ENCODE measurements around the gene SNAP23. TPM values are rescaled to one million over a fixed set of nuclear protein-coding genes. Genes with fewer than 3 reads are reported as not detected.
A peak's percentile ranks its signal among the peaks of the same experiment; 100 is the strongest.

Gene SNAP23
- total RNA-seq, 4 donors from 2014 or later = 19.9 to 102 (median 70.7) TPM

- Histone ChIP-seq H3K36me3 (no peaks in the 10 kb centered on the region), H3K27me3 (no peaks in the 10 kb centered on the region), H3K9me3 (no peaks in the 10 kb centered on the region), H3K4me1 (peaks cover 0 to 29% (median 0%) of the 10 kb centered on the region in 4 donors), H3K4me3 (no peak overlapping the region), H3K27ac (peak overlapping the region in 1 of 4 donors; percentile 5)
- no peak for DNase-seq
- intact Hi-C loops (cut with DNase I; ENCODE audit: low total_unique reads) = no loop called here
- in situ Hi-C loops (cut with MboI; ENCODE audit: low pct_ligation_motif_present in 1 of 4, low pct_unique_long_range_greater_than_20kb in 1 of 4, low sequenced_read_pairs in 3 of 4) = no loop called here
- WGBS, 2 donors (ENCODE audit: low coverage in 1 of 2) = 73% methylated on average over 2 of the region's 2 CpGs; no CpG with 5 or more reads in 1 of the 2 donors
- no peak for TF ChIP-seq EP300 (IDR thresholded peaks at IDR 0.05; ENCODE audit: low read depth)
- TF ChIP-seq, protein P1, sequence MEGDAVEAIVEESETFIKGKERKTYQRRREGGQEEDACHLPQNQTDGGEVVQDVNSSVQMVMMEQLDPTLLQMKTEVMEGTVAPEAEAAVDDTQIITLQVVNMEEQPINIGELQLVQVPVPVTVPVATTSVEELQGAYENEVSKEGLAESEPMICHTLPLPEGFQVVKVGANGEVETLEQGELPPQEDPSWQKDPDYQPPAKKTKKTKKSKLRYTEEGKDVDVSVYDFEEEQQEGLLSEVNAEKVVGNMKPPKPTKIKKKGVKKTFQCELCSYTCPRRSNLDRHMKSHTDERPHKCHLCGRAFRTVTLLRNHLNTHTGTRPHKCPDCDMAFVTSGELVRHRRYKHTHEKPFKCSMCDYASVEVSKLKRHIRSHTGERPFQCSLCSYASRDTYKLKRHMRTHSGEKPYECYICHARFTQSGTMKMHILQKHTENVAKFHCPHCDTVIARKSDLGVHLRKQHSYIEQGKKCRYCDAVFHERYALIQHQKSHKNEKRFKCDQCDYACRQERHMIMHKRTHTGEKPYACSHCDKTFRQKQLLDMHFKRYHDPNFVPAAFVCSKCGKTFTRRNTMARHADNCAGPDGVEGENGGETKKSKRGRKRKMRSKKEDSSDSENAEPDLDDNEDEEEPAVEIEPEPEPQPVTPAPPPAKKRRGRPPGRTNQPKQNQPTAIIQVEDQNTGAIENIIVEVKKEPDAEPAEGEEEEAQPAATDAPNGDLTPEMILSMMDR (IDR thresholded peaks at IDR 0.05) = no peak
- no peak for TF ChIP-seq POLR2AphosphoS5 (IDR thresholded peaks at IDR 0.05)
- TF ChIP-seq POLR2A (IDR thresholded peaks at IDR 0.05) = no peak
These were observed 20.6 kb upstream of the SNAP23 start for GRCh38 chr15:42474827-42475226.

DNA sequence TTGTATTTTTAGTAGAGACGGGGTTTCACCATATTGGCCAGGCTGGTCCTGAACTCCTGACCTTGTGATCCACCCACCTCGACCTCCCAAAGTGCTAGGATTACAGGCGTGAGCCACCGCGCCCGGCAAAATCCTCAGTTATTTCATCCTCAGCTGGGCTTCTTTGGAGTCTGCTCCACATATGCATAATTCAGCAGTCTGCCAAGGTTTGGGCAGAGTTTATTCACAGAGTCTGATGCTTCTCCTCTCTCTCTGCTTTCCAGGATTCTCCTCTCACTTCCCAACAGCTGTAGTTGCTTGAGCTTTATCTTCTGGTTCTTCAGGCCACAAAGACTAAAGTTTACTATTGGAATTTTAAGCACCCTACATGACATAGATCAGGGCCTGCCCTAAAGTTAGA, 12.7 kb upstream of the SNAP23 start:
- Histone ChIP-seq H3K36me3 (no peaks in the 10 kb centered on the region), H3K9me3 (no peaks in the 10 kb centered on the region), H3K27ac (no peak overlapping the region), H3K27me3 (no peaks in the 10 kb centered on the region), H3K4me1 (no peaks in the 10 kb centered on the region), H3K4me3 (no peak overlapping the region)
- intact Hi-C loops (cut with DNase I; ENCODE audit: low total_unique reads) = no loop called here
- DNase-seq = no peak
- in situ Hi-C loops (cut with MboI; ENCODE audit: low pct_ligation_motif_present in 1 of 4, low pct_unique_long_range_greater_than_20kb in 1 of 4, low sequenced_read_pairs in 3 of 4) = no loop called here
- WGBS, 2 donors (ENCODE audit: low coverage in 1 of 2) = 95 to 100% methylated on average over 4 to 6 of the region's 6 CpGs
- no peak for TF ChIP-seq EP300 (IDR thresholded peaks at IDR 0.05; ENCODE audit: low read depth)
- TF ChIP-seq POLR2A (IDR thresholded peaks at IDR 0.05) = no peak
- no peak for TF ChIP-seq POLR2AphosphoS5 (IDR thresholded peaks at IDR 0.05)
- TF ChIP-seq, protein P1 (IDR thresholded peaks at IDR 0.05) = no peak

DNA sequence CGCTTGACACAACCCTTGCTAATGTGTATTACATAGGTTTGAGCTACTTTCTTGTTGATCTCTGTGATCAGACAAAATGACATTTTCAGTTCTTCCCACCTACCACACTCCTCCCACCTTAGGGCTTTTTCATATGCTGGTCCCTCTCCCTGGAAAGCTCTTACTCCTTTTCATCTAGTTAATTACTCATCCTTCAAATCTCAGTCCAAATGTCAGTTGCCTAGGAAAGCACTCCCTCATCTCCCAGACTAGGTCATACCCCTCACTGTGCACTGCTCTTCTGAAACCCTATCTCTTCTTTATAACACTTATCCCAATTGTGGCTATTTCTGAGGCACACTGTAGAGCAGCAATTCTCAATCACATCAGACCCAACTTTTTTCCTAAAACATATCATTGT, 11.8 kb upstream of the SNAP23 start:
- Histone ChIP-seq H3K27me3 (no peaks in the 10 kb centered on the region), H3K36me3 (no peaks in the 10 kb centered on the region), H3K27ac (no peak overlapping the region), H3K9me3 (no peaks in the 10 kb centered on the region), H3K4me1 (peaks cover 0 to 1% (median 0%) of the 10 kb centered on the region in 4 donors), H3K4me3 (no peak overlapping the region)
- TF ChIP-seq EP300 (IDR thresholded peaks at IDR 0.05; ENCODE audit: low read depth) (no peak), POLR2AphosphoS5 (IDR thresholded peaks at IDR 0.05) (no peak), POLR2A (IDR thresholded peaks at IDR 0.05) (no peak)
- TF ChIP-seq, protein P1 (IDR thresholded peaks at IDR 0.05) = no peak
- DNase-seq = no peak
- in situ Hi-C loops (cut with MboI; ENCODE audit: low pct_ligation_motif_present in 1 of 4, low pct_unique_long_range_greater_than_20kb in 1 of 4, low sequenced_read_pairs in 3 of 4) (no loop called here), intact Hi-C loops (cut with DNase I; ENCODE audit: low total_unique reads) (no loop called here)
- WGBS, 2 donors (ENCODE audit: low coverage in 1 of 2) = 82 to 97% methylated on average over 1 of the region's 1 CpG

DNA sequence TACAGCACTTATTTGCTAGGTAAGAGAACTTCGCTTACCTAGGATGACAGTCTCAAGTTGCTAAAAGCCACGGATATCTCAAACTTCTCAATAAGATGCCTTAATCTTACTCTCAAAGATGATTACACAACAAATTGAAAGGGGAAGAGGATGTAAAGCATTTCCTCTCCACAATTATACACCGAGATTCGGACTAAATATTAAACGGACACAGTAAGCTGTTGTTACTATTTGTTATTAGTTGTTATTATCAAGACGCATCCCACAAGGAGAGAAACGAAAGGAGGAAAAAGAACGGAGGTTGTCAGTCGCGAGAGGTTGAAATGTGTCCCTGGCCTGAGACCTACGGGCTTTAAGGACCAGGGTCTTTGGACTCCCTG, 5.2 kb upstream of the SNAP23 start:
- H3K36me3 ChIP-seq = no peaks in the 10 kb centered on the region
- no peak for DNase-seq
- peak overlapping the region; percentile 90 to 95 (median 94) for H3K27ac ChIP-seq
- TF ChIP-seq, protein P1 (IDR thresholded peaks at IDR 0.05) = no peak
- TF ChIP-seq EP300 (IDR thresholded peaks at IDR 0.05; ENCODE audit: low read depth) (no peak), POLR2AphosphoS5 (IDR thresholded peaks at IDR 0.05) (no peak), POLR2A (IDR thresholded peaks at IDR 0.05) (no peak)
- H3K27me3 ChIP-seq = no peaks in the 10 kb centered on the region
- peak overlapping the region; percentile 70 to 98 (median 89) for H3K4me3 ChIP-seq
- in situ Hi-C loops (cut with MboI; ENCODE audit: low pct_ligation_motif_present in 1 of 4, low pct_unique_long_range_greater_than_20kb in 1 of 4, low sequenced_read_pairs in 3 of 4) = no loop called here
- WGBS, 2 donors (ENCODE audit: low coverage in 1 of 2) = 1 to 4% methylated on average over 7 to 11 of the region's 11 CpGs
- H3K4me1 ChIP-seq = peaks cover 10 to 43% (median 26%) of the 10 kb centered on the region in 4 donors
- H3K9me3 ChIP-seq = no peaks in the 10 kb centered on the region
- intact Hi-C loops (cut with DNase I; ENCODE audit: low total_unique reads) = no loop called here

Measured in transverse colon (tissue), 4 donors.